Measurements from ENCODE around the gene RAB17. TPM values are rescaled to one million over a fixed set of nuclear protein-coding genes. Genes with fewer than 3 reads are reported as not detected.

The RAB17 gene
- total RNA-seq, 3 donors from 2014 or later: 39.7 to 43.9 TPM; not detected in 1

DNA sequence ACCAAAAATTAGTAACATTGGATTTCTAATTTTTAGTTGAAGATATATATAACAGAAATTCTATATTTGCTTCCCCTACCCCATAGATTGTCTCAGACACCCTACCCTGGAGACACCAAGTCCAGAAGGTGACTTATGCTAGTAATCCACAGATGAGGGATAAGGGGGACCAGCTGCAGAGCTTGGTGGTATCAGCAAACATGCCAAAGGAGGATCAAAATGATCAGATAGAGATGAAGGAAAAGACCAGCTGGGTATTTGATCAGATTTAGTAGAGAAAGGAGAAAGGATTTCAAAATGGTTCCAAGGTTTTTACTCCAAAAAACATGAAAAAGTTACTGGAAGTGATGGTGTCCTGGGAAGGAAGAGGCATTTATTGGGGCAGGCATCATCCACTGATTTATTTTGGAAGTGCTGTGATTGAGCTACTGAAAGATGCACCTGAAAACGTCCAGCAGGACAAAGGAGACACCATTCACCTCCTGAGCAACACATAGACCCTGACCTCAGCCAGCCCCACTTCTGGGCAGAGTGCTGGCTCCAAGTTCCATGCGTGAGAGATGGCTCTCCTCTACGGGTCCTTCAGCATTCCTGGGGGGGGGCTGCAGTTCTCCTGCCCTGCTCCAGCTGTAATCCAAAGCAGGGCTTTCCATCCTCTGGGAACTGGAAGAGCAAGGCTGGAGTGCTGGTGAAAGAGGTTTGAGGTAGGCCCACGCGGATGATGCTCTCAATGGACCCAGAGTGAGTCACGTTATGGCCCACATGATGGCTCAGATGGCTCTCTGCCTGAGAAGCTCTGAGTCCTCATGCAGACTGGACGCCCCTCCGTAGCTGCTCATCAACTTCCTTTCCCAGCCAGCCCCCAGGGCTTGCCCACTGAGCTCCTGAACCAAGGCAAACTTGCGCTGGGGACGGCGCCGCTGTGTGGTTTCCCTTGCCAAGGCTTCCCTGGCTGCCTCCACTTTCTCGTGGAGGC lies 33.2 kb upstream of the RAB17 start:
- H3K4me1 ChIP-seq: peaks cover 4% of the 10 kb centered on the region in 2 donors
- no peak for DNase-seq (ENCODE audit: low spot score in 2 of 2)
- intact Hi-C loops (cut with DNase I; ENCODE audit: low total_unique reads): no loop called here
- H3K4me3 ChIP-seq: no peak overlapping the region
- H3K27me3 ChIP-seq: no peaks in the 10 kb centered on the region
- no peaks in the 10 kb centered on the region for H3K36me3 ChIP-seq
- no peak overlapping the region for H3K27ac ChIP-seq
- no peak for TF ChIP-seq POLR2A (IDR thresholded peaks at IDR 0.05)
- TF ChIP-seq, protein P1, sequence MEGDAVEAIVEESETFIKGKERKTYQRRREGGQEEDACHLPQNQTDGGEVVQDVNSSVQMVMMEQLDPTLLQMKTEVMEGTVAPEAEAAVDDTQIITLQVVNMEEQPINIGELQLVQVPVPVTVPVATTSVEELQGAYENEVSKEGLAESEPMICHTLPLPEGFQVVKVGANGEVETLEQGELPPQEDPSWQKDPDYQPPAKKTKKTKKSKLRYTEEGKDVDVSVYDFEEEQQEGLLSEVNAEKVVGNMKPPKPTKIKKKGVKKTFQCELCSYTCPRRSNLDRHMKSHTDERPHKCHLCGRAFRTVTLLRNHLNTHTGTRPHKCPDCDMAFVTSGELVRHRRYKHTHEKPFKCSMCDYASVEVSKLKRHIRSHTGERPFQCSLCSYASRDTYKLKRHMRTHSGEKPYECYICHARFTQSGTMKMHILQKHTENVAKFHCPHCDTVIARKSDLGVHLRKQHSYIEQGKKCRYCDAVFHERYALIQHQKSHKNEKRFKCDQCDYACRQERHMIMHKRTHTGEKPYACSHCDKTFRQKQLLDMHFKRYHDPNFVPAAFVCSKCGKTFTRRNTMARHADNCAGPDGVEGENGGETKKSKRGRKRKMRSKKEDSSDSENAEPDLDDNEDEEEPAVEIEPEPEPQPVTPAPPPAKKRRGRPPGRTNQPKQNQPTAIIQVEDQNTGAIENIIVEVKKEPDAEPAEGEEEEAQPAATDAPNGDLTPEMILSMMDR (IDR thresholded peaks at IDR 0.05): no peak
- no peak for TF ChIP-seq POLR2AphosphoS5 (IDR thresholded peaks at IDR 0.05)
- no peaks in the 10 kb centered on the region for H3K9me3 ChIP-seq

- Histone ChIP-seq H3K36me3 (no peaks in the 10 kb centered on the region), H3K9me3 (no peaks in the 10 kb centered on the region), H3K4me3 (no peak overlapping the region), H3K27ac (no peak overlapping the region), H3K4me1 (peaks cover 3 to 5% of the 10 kb centered on the region in 2 donors), H3K27me3 (no peaks in the 10 kb centered on the region)
- intact Hi-C loops (cut with DNase I; ENCODE audit: low total_unique reads): no loop called here
- DNase-seq (ENCODE audit: low spot score in 2 of 2): no peak
- TF ChIP-seq POLR2A (IDR thresholded peaks at IDR 0.05) (no peak), POLR2AphosphoS5 (IDR thresholded peaks at IDR 0.05) (no peak)
- TF ChIP-seq, protein P1 (IDR thresholded peaks at IDR 0.05): no peak
These were observed 27.9 kb upstream of the RAB17 start for GRCh38 chr2:237618449-237618848.

DNA sequence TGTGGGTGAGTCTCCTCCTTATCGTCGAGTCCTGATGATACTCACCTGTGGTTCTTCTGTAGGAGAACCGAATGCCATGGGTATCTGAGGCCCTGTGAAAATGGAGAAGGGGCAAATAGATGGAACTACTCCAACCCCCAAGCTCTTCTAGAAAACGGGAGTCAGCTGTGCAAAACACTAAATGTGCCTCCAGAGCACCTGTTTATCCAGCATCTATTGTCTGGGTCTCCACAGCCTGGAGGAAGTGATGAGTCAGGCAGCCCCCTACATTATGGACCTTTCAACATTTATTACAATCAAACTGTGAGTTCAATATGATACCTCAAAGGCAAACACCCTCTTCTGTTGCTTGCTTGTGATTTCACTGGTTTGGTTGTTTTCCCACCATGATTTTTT lies 27.1 kb upstream of the RAB17 start:
- Histone ChIP-seq H3K4me1 (peaks cover 3 to 5% of the 10 kb centered on the region in 2 donors), H3K4me3 (no peak overlapping the region), H3K9me3 (no peaks in the 10 kb centered on the region), H3K27me3 (no peaks in the 10 kb centered on the region), H3K27ac (peak overlapping the region in 1 of 2 donors; percentile 91), H3K36me3 (no peaks in the 10 kb centered on the region)
- intact Hi-C loops (cut with DNase I; ENCODE audit: low total_unique reads): no loop called here
- TF ChIP-seq POLR2AphosphoS5 (IDR thresholded peaks at IDR 0.05) (no peak), POLR2A (IDR thresholded peaks at IDR 0.05) (no peak)
- TF ChIP-seq, protein P1 (IDR thresholded peaks at IDR 0.05): no peak
- DNase-seq (ENCODE audit: low spot score in 2 of 2): no peak

DNA sequence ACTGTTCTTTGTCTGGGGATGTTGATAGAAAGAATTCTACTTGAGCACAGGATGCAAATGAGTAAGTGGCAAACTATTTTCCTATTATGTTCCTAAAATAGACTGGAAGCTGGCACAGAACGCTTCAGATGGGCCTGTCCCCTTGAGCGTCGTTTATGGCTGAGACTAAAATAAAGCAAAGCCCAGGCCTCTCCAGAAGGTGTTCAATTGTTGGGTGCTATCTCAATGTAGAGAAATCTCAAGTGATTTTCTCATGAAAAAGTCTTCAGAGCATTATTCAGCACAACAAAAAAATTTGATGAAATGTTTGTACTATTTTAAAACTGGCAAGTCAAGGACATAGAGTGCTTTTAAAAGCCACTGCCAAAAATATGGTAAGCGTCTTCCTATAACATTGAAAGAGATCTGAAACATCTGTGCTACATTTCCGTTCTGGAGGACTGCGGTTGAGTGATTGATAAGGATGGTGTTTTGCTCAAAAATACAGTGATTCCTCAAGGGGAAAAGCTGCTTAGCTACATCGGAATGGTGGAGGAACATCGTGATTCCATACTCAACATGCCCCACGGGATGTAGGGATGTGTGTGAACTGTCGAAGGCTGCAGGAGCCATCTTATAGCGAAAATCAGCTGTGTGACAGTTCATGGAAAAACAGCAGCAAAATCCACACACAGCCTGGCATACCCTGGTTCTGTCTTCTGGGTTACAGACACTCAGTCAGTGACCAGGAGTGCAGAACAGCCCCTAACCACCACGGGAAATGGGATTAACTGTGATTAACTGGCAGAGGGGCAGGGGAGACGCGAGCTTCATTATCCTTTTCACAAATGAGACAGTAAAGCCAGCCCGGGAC lies 26.4 kb upstream of the RAB17 start:
- no peak for DNase-seq (ENCODE audit: low spot score in 2 of 2)
- Histone ChIP-seq H3K9me3 (no peaks in the 10 kb centered on the region), H3K27ac (peak overlapping the region; percentile 74 to 91), H3K4me3 (no peak overlapping the region), H3K27me3 (no peaks in the 10 kb centered on the region), H3K4me1 (peaks cover 3 to 5% of the 10 kb centered on the region in 2 donors), H3K36me3 (no peaks in the 10 kb centered on the region)
- intact Hi-C loops (cut with DNase I; ENCODE audit: low total_unique reads): no loop called here
- TF ChIP-seq, protein P1 (IDR thresholded peaks at IDR 0.05): no peak
- TF ChIP-seq POLR2AphosphoS5 (IDR thresholded peaks at IDR 0.05): no peak
- no peak for TF ChIP-seq POLR2A (IDR thresholded peaks at IDR 0.05)
